GM12878 (cell line): Measurements from ENCODE around the gene ETHE1.

Experiments
- BMI1 ChIP-seq: fragments of 450-650 bp; IDR thresholded peaks from 2 replicates; pipeline ENCODE4 v1.6.1; 2016; ENCODE audit warnings: mild to moderate bottlenecking, moderate library complexity, borderline replicate concordance
- NFYB ChIP-seq: IDR thresholded peaks from 2 replicates; pipeline ENCODE4 v1.6.1; 2011; ENCODE audit warnings: low read depth, mild to moderate bottlenecking, low read length, improper control_type of control experiment, moderate library complexity; ENCODE audit not compliant: insufficient read depth
- RAD51 ChIP-seq: fragments of 450-650 bp; IDR thresholded peaks from 2 replicates; pipeline ENCODE4 v1.6.1; 2016; ENCODE audit warnings: moderate library complexity, mild to moderate bottlenecking, inconsistent platforms
- TCF7 ChIP-seq: IDR thresholded peaks from 2 replicates; pipeline ENCODE4 v1.6.1; 2014; ENCODE audit warnings: antibody characterized with exemption, borderline replicate concordance
- ZNF274 ChIP-seq: IDR thresholded peaks from one replicate; pipeline ENCODE4 v1.8.0; 2011; ENCODE audit not compliant: insufficient read length, insufficient read depth
- ZNF384 ChIP-seq: IDR thresholded peaks from 2 replicates; pipeline ENCODE4 v1.6.1; 2012; ENCODE audit warnings: low read depth, mild to moderate bottlenecking, low read length, improper control_type of control experiment, borderline replicate concordance
- TF ChIP-seq, protein P1 (sequence below), 3 experiments: IDR thresholded peaks in 2 of 3; conservative IDR thresholded peaks in 1 of 3; 2 replicates each; pipeline ENCODE4 v1.5.1; 2011; ENCODE audit warnings: low read depth in 3 of 3, low read length in 3 of 3, mild to moderate bottlenecking in 3 of 3, control low read depth in 2 of 3, moderate library complexity in 2 of 3, inconsistent platforms in 1 of 3, mixed read lengths in 1 of 3; ENCODE audit not compliant: control insufficient read depth in 2 of 3, insufficient read depth in 1 of 3; ENCODE audit errors: extremely low read depth in 1 of 3

DNA sequence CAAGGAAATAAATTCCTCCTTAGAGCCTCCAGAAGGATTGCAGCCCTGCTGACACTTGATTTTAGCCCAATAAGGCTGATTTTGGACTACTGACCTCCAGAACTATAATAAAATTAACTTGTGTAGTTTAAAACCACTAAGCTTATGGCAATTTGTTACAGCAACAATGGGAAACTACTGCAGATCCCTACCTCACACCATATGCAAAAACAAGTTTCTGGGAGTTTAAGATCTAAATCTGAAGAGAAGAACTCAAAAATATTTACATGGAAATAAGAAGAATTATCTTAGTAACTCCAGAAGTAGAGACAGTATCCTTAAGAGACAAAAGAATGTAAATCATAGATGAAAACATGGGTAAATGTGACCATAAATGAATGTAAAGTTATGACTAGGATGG, 11.9 kb upstream of the ETHE1 start:
- TF ChIP-seq, protein P1, sequence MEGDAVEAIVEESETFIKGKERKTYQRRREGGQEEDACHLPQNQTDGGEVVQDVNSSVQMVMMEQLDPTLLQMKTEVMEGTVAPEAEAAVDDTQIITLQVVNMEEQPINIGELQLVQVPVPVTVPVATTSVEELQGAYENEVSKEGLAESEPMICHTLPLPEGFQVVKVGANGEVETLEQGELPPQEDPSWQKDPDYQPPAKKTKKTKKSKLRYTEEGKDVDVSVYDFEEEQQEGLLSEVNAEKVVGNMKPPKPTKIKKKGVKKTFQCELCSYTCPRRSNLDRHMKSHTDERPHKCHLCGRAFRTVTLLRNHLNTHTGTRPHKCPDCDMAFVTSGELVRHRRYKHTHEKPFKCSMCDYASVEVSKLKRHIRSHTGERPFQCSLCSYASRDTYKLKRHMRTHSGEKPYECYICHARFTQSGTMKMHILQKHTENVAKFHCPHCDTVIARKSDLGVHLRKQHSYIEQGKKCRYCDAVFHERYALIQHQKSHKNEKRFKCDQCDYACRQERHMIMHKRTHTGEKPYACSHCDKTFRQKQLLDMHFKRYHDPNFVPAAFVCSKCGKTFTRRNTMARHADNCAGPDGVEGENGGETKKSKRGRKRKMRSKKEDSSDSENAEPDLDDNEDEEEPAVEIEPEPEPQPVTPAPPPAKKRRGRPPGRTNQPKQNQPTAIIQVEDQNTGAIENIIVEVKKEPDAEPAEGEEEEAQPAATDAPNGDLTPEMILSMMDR (IDR thresholded peaks at IDR 0.05 in 2 of 3, conservative IDR thresholded peaks at IDR 0.05 in 1 of 3; ENCODE audit: control insufficient read depth in 2 of 3, extremely low read depth in 1 of 3, insufficient read depth in 1 of 3, low read depth in 3 of 3, low read length in 3 of 3): no peak
- TF ChIP-seq TCF7 (no peak), RAD51 (no peak), NFYB (no peak), ZNF384 (no peak), BMI1 (no peak), ZNF274 (no peak)
